GM12878 (cell line): ENCODE measurements around the gene STON1. TPM values are rescaled to one million over a fixed set of nuclear protein-coding genes. Genes with fewer than 3 reads are reported as not detected.

Experiments
- ATAC-seq: fragments of 200-7000 bp; cut with Tn5 transposase; 3 replicates; pipeline ENCODE4 v1.9.1; 2020; ENCODE audit warnings: mild to moderate bottlenecking, moderate library complexity
- BruUV-seq: library from RNA; stranded (reverse); fragments of 400-500 nt; replicated peaks from 2 replicates; lab custom pipeline; 2021; lab: Mats Ljungman, UMichigan
- CTCF ChIA-PET: fragments of 300-600 bp; sonication (Branson Sonifier 250); formaldehyde crosslinking; extraction: SDS; loops from one replicate; lab custom pipeline; 2021; ENCODE audit warnings: inconsistent platforms; lab: Yijun Ruan, JAX
- POLR2A ChIA-PET: fragments of 350-600 bp; formaldehyde crosslinking; extraction: SDS; loops from one replicate; lab custom pipeline; 2021; ENCODE audit warnings: inconsistent platforms; lab: Charles Lee
- RAD21 ChIA-PET: fragments of 300-600 bp; sonication (Branson Sonifier 250); formaldehyde crosslinking; loops from one replicate; lab custom pipeline; 2023; ENCODE audit warnings: antibody characterized with exemption; ENCODE audit not compliant: unreplicated experiment; lab: Charles Lee
- SMC1A ChIA-PET: fragments of 300-600 bp; sonication (Branson Sonifier 250); formaldehyde crosslinking; loops from one replicate; lab custom pipeline; 2023; ENCODE audit not compliant: unreplicated experiment, uncharacterized antibody; lab: Charles Lee
- DNase-seq: peaks from one replicate; pipeline ENCODE4 v3.0.0-alpha.2; 2011; ENCODE audit warnings: low read depth, low spot score
- FAIRE-seq: peaks from 3 replicates; lab custom pipeline; 2011; peaks lifted over from hg19 to GRCh38; lab: Jason Lieb, UNC
- H2AFZ ChIP-seq: 2 replicates; pipeline ENCODE4 v1.6.0; 2011; ENCODE audit warnings: low read depth, low read length, control low read depth; ENCODE audit not compliant: control insufficient read depth
- H3K27ac ChIP-seq: 2 replicates; pipeline ENCODE4 v1.5.1; 2011; ENCODE audit warnings: control low read depth; ENCODE audit not compliant: control insufficient read depth, insufficient read depth
- H3K27me3 ChIP-seq, 2 experiments: replicated peaks in 1 of 2; 2 replicates each; pipeline versions ENCODE4 v1.6.0 to v1.6.1; 2011; ENCODE audit warnings: low read length in 1 of 2; ENCODE audit not compliant: control insufficient read depth in 2 of 2, insufficient read depth in 2 of 2
- H3K36me3 ChIP-seq, 2 experiments: 2 replicates each; pipeline ENCODE4 v1.5.1; 2011; ENCODE audit warnings: low read length in 1 of 2; ENCODE audit not compliant: control insufficient read depth in 2 of 2, insufficient read depth in 2 of 2
- H3K4me1 ChIP-seq: 2 replicates; pipeline ENCODE4 v1.6.1; 2011; ENCODE audit warnings: mild to moderate bottlenecking, low read length, moderate library complexity, mixed read lengths; ENCODE audit not compliant: control insufficient read depth, insufficient read depth
- H3K4me2 ChIP-seq: 2 replicates; pipeline ENCODE4 v1.6.0; 2011; ENCODE audit warnings: control low read depth; ENCODE audit not compliant: control insufficient read depth, insufficient read depth
- H3K4me3 ChIP-seq: fragments of 200-600 bp; sonication (generic); 2 replicates; pipeline ENCODE4 v1.5.1; 2016
- H3K79me2 ChIP-seq: 2 replicates; pipeline ENCODE4 v1.6.0; 2011; ENCODE audit warnings: low read length; ENCODE audit not compliant: control insufficient read depth, insufficient read depth
- H3K9ac ChIP-seq: 2 replicates; pipeline ENCODE4 v1.8.0; 2011; ENCODE audit warnings: low read length, control low read depth, mixed read lengths; ENCODE audit not compliant: control insufficient read depth, insufficient read depth
- H3K9me3 ChIP-seq: replicated peaks from 3 replicates; pipeline ENCODE4 v1.5.1; 2011; ENCODE audit warnings: mild to moderate bottlenecking, low read length; ENCODE audit not compliant: control insufficient read depth, insufficient read depth
- H4K20me1 ChIP-seq: 2 replicates; pipeline ENCODE4 v1.6.0; 2011; ENCODE audit not compliant: control insufficient read depth, insufficient read depth
- ATF7 ChIP-seq: fragments of 450-650 bp; IDR thresholded peaks from 2 replicates; pipeline ENCODE4 v1.6.1; 2016; ENCODE audit warnings: low read depth, mild to moderate bottlenecking
- BACH1 ChIP-seq: fragments of 450-650 bp; IDR thresholded peaks from 2 replicates; pipeline ENCODE4 v1.6.1; 2017; ENCODE audit warnings: mild to moderate bottlenecking, borderline replicate concordance
- BHLHE40 ChIP-seq, 2 experiments: fragments of 450-650 bp in 1 of 2; IDR thresholded peaks; 2 replicates each; pipeline ENCODE4 v1.6.1; 2011 to 2017; ENCODE audit warnings: low read depth in 2 of 2, borderline replicate concordance in 1 of 2, improper control_type of control experiment in 1 of 2, low read length in 1 of 2, mild to moderate bottlenecking in 1 of 2
- EP300 ChIP-seq, 2 experiments: fragments of 150-350 bp in 1 of 2; IDR thresholded peaks; 2 replicates each; pipeline ENCODE4 v1.6.1; 2011 to 2012; ENCODE audit warnings: low read depth in 2 of 2, low read length in 2 of 2, borderline replicate concordance in 1 of 2, improper control_type of control experiment in 1 of 2, inconsistent platforms in 1 of 2; ENCODE audit not compliant: control insufficient read depth in 1 of 2
- JUNB ChIP-seq: IDR thresholded peaks from 2 replicates; pipeline ENCODE4 v1.6.1; 2016; ENCODE audit warnings: antibody characterized with exemption, mild to moderate bottlenecking
- MEF2B ChIP-seq: fragments of 450-650 bp; IDR thresholded peaks from 2 replicates; pipeline ENCODE4 v1.6.1; 2018; ENCODE audit warnings: mild to moderate bottlenecking, moderate library complexity; ENCODE audit not compliant: partially characterized antibody, poor library complexity, severe bottlenecking
- WGBS: methylation state at CpG from one replicate; pipeline ENCODE4 v1.1.6; 2016; ENCODE audit warnings: low lambda C conversion rate; ENCODE audit not compliant: insufficient replicate concordance, insufficient coverage; ENCODE audit errors: missing lambda C conversion rate; 5-methylcytosine and 5-hydroxymethylcytosine counted together
- in situ Hi-C: fragments of 300-500 bp; cut with MboI; formaldehyde crosslinking; loops from 9 replicates; pipeline ENCODE4 v1.14.3; 2018; ENCODE audit warnings: mixed read lengths
- intact Hi-C: fragments of 100-400 bp; cut with micrococcal nuclease; formaldehyde crosslinking; loops from one replicate; pipeline ENCODE4 v1.14.2; 2022; ENCODE audit not compliant: unreplicated experiment
- polyA plus RNA-seq, 11 experiments: library from polyadenylated mRNA; depleted of rRNA in 4 of 11; unstranded in 6 of 11; stranded (reverse) in 5 of 11; fragments of >200 nt; fragmentation: Nextera tagmentation in 4 of 11; fragmentation: Illumina TruSeq in 1 of 11; extraction: Ambion mirVana in 4 of 11; extraction: Trizol in 1 of 11; gene quantifications; 1 replicate in 1 of 11; 2 replicates in 10 of 11; pipeline versions ENCODE4 v1.2.1 to v1.2.3, GENCODE V29; 2011 to 2016; ENCODE audit warnings: inconsistent platforms in 2 of 11, missing spikeins in 2 of 11, low read depth in 1 of 11
- total RNA-seq, 4 experiments: library from RNA; depleted of rRNA in 3 of 4; stranded (reverse); fragments of >200 nt in 3 of 4; fragmentation: Illumina TruSeq in 1 of 4; extraction: Trizol in 1 of 4; gene quantifications; 2 replicates each; pipeline versions ENCODE4 v1.2.1 to v1.2.3, GENCODE V29; 2013 to 2021
- TF ChIP-seq, protein P1 (sequence below): IDR thresholded peaks from 2 replicates; pipeline ENCODE4 v1.6.1; 2012; ENCODE audit warnings: low read depth, low read length, improper control_type of control experiment
- TF ChIP-seq, protein P2 (sequence below): fragments of 450-650 bp; IDR thresholded peaks from 2 replicates; pipeline ENCODE4 v1.6.1; 2014; ENCODE audit warnings: mild to moderate bottlenecking

The STON1 gene
- total and polyA plus RNA-seq, 10 of the 15 experiments (the other 5 are each of a cell fraction or from before 2014, with no cell fraction given), result 0.11 to 0.90 (median 0.22) TPM; not detected in 2

DNA sequence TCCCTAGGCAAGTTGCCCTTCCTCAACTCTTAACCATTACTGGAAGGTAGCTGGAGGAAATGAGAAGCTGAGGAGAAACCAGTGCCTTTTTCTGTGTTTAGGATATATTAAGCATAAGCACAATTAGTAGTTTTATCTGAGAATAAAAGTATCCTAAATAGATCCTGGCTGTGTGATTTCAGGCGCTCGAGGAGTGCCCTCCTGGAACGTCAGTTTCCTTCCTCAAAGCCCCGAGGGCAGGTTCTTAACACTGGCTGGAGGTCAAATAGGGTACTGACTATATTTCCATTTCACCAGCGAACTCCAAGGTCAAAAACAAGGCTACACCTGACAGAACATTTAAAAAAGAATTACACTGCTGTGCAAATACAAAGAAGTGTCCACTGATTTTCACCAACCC lies 1.5 kb upstream of the STON1 start:
- CTCF ChIA-PET, result no interaction called here
- no TSS peak for BruUV-seq

More for the DNA sequence above, 1.5 kb upstream of the STON1 start:
- H3K27me3 ChIP-seq, result no peaks in the 10 kb centered on the region; a peak in 1 of 4 replicates
- H3K27ac ChIP-seq, result no peak overlapping the region
- ATAC-seq (no peak), DNase-seq (no peak), FAIRE-seq (no peak)
- H3K9ac ChIP-seq, result no peak overlapping the region
- ChIA-PET POLR2A (no interaction called here), RAD21 (no interaction called here), SMC1A (interaction anchor here (1.3 kb wide), 1 partner anchor 11 kb away, joined by 6 read pairs; no protein-coding TSS in a partner anchor)
- WGBS, result 94% methylated on average over 5 of the region's 5 CpGs
- H2AFZ ChIP-seq, result no peak overlapping the region
- H3K9me3 ChIP-seq, result no peaks in the 10 kb centered on the region
- no peaks in the 10 kb centered on the region for H3K36me3 ChIP-seq
- H3K79me2 ChIP-seq, result no peaks in the 10 kb centered on the region
- no peak overlapping the region for H3K4me3 ChIP-seq
- H4K20me1 ChIP-seq, result no peaks in the 10 kb centered on the region
- H3K4me2 ChIP-seq, result no peak overlapping the region
- in situ Hi-C loops, result no loop called here
- no peaks in the 10 kb centered on the region; the same call in 1 of the 2 replicates for H3K4me1 ChIP-seq
- TF ChIP-seq, protein P1, sequence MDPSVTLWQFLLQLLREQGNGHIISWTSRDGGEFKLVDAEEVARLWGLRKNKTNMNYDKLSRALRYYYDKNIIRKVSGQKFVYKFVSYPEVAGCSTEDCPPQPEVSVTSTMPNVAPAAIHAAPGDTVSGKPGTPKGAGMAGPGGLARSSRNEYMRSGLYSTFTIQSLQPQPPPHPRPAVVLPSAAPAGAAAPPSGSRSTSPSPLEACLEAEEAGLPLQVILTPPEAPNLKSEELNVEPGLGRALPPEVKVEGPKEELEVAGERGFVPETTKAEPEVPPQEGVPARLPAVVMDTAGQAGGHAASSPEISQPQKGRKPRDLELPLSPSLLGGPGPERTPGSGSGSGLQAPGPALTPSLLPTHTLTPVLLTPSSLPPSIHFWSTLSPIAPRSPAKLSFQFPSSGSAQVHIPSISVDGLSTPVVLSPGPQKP, result no peak
- TF ChIP-seq JUNB (no peak), EP300 (IDR thresholded peaks at IDR 0.05; ENCODE audit: borderline replicate concordance in 1 of 2, control insufficient read depth in 1 of 2, low read depth in 2 of 2, low read length in 2 of 2) (no peak), BHLHE40 (IDR thresholded peaks at IDR 0.05; ENCODE audit: borderline replicate concordance in 1 of 2, low read depth in 2 of 2, low read length in 1 of 2) (no peak), ATF7 (no peak), BACH1 (no peak), MEF2B (no peak)
- TF ChIP-seq, protein P2, sequence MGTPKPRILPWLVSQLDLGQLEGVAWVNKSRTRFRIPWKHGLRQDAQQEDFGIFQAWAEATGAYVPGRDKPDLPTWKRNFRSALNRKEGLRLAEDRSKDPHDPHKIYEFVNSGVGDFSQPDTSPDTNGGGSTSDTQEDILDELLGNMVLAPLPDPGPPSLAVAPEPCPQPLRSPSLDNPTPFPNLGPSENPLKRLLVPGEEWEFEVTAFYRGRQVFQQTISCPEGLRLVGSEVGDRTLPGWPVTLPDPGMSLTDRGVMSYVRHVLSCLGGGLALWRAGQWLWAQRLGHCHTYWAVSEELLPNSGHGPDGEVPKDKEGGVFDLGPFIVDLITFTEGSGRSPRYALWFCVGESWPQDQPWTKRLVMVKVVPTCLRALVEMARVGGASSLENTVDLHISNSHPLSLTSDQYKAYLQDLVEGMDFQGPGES, result no peak
- intact Hi-C loops, result no loop called here
